ENCODE data around the gene POLR1F. TPM values are rescaled to one million over a fixed set of nuclear protein-coding genes. Genes with fewer than 3 reads are reported as not detected.

Gene POLR1F
- total and polyA plus RNA-seq, 4 donors, result 5.7 to 16.4 (median 8.8) TPM

GRCh38 chr7:19749658-19750057 lies 40.8 kb upstream of the POLR1F start:
- 72 to 83% methylated on average over 4 of the region's 4 CpGs for WGBS, 2 donors
- H3K27ac ChIP-seq (ENCODE audit: low read depth in 1 of 2, low read length in 1 of 2), result no peak overlapping the region
- H3K27me3 ChIP-seq (ENCODE audit: control insufficient read depth in 3 of 3, insufficient read depth in 3 of 3, low read length in 2 of 3), result no peaks in the 10 kb centered on the region
- H3K9me3 ChIP-seq (ENCODE audit: control insufficient read depth in 4 of 4, insufficient read depth in 3 of 4, low read length in 3 of 4), result no peaks in the 10 kb centered on the region
- H3K9ac ChIP-seq (ENCODE audit: insufficient read depth in 1 of 2, low read length in 2 of 2), result no peak overlapping the region
- no peak for DNase-seq
- ATAC-seq (ENCODE audit: insufficient read depth, low FRiP score), result no peak
- no peak overlapping the region for H3K4me3 ChIP-seq
- TF ChIP-seq, protein P1, sequence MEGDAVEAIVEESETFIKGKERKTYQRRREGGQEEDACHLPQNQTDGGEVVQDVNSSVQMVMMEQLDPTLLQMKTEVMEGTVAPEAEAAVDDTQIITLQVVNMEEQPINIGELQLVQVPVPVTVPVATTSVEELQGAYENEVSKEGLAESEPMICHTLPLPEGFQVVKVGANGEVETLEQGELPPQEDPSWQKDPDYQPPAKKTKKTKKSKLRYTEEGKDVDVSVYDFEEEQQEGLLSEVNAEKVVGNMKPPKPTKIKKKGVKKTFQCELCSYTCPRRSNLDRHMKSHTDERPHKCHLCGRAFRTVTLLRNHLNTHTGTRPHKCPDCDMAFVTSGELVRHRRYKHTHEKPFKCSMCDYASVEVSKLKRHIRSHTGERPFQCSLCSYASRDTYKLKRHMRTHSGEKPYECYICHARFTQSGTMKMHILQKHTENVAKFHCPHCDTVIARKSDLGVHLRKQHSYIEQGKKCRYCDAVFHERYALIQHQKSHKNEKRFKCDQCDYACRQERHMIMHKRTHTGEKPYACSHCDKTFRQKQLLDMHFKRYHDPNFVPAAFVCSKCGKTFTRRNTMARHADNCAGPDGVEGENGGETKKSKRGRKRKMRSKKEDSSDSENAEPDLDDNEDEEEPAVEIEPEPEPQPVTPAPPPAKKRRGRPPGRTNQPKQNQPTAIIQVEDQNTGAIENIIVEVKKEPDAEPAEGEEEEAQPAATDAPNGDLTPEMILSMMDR (IDR thresholded peaks at IDR 0.05; ENCODE audit: control extremely low read depth, extremely low read depth), result no peak
- no peaks in the 10 kb centered on the region for H3K4me1 ChIP-seq (ENCODE audit: control insufficient read depth in 5 of 5, insufficient read depth in 5 of 5, low read length in 5 of 5)
- H3K36me3 ChIP-seq (ENCODE audit: control insufficient read depth in 4 of 4, insufficient read depth in 4 of 4, low read length in 4 of 4), result no peaks in the 10 kb centered on the region

- DNase-seq (peak in 2 of 3 donors; percentile 42 to 50), ATAC-seq (ENCODE audit: insufficient read depth, low FRiP score) (no peak)
- Histone ChIP-seq H3K27me3 (ENCODE audit: control insufficient read depth in 3 of 3, insufficient read depth in 3 of 3, low read length in 2 of 3) (no peaks in the 10 kb centered on the region), H3K9me3 (ENCODE audit: control insufficient read depth in 4 of 4, insufficient read depth in 3 of 4, low read length in 3 of 4) (no peaks in the 10 kb centered on the region), H3K9ac (ENCODE audit: insufficient read depth in 1 of 2, low read length in 2 of 2) (peak overlapping the region in 1 of 2 donors; percentile 28), H3K4me1 (ENCODE audit: control insufficient read depth in 5 of 5, insufficient read depth in 5 of 5, low read length in 5 of 5) (no peaks in the 10 kb centered on the region), H3K4me3 (no peak overlapping the region), H3K36me3 (ENCODE audit: control insufficient read depth in 4 of 4, insufficient read depth in 4 of 4, low read length in 4 of 4) (no peaks in the 10 kb centered on the region), H3K27ac (ENCODE audit: low read depth in 1 of 2, low read length in 1 of 2) (no peak overlapping the region)
- WGBS, 2 donors, result 32 to 43% methylated on average over 4 of the region's 4 CpGs
- TF ChIP-seq, protein P1 (IDR thresholded peaks at IDR 0.05; ENCODE audit: control extremely low read depth, extremely low read depth), result no peak
These were observed 39.0 kb upstream of the POLR1F start for GRCh38 chr7:19747740-19748339.

DNA sequence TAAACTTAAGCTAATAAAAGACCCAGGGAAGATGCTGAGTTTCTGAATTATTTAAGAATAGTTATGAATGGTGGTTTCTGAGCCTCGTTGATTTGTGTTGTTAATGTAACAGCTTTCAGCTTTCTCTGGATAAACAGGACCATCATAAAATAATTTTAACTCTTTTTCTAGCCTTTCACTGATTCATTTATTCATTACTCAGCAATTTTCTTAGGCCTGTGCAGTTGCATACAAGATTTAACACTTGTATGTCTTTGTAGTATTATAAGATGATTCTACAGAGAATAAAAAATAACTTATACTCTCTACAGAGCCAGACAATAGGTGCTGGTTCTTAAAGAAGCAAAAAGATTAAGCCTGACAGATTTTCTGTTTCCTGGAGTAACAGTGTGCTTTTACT lies 35.2 kb upstream of the POLR1F start:
- TF ChIP-seq, protein P1 (IDR thresholded peaks at IDR 0.05; ENCODE audit: control extremely low read depth, extremely low read depth), result no peak
- DNase-seq (no peak), ATAC-seq (ENCODE audit: insufficient read depth, low FRiP score) (no peak)
- Histone ChIP-seq H3K9ac (ENCODE audit: insufficient read depth in 1 of 2, low read length in 2 of 2) (no peak overlapping the region), H3K4me1 (ENCODE audit: control insufficient read depth in 5 of 5, insufficient read depth in 5 of 5, low read length in 5 of 5) (no peaks in the 10 kb centered on the region), H3K27ac (ENCODE audit: low read depth in 1 of 2, low read length in 1 of 2) (no peak overlapping the region), H3K9me3 (ENCODE audit: control insufficient read depth in 4 of 4, insufficient read depth in 3 of 4, low read length in 3 of 4) (no peaks in the 10 kb centered on the region), H3K36me3 (ENCODE audit: control insufficient read depth in 4 of 4, insufficient read depth in 4 of 4, low read length in 4 of 4) (no peaks in the 10 kb centered on the region), H3K27me3 (ENCODE audit: control insufficient read depth in 3 of 3, insufficient read depth in 3 of 3, low read length in 2 of 3) (no peaks in the 10 kb centered on the region), H3K4me3 (no peak overlapping the region)
- WGBS, 2 donors, result 54 to 68% methylated on average over 1 of the region's 1 CpG

GRCh38 chr7:19728716-19729115 lies 19.9 kb upstream of the POLR1F start:
- peaks cover 0 to 2% (median 0%) of the 10 kb centered on the region in 3 donors for H3K27me3 ChIP-seq (ENCODE audit: control insufficient read depth in 3 of 3, insufficient read depth in 3 of 3, low read length in 2 of 3)
- H3K9me3 ChIP-seq (ENCODE audit: control insufficient read depth in 4 of 4, insufficient read depth in 3 of 4, low read length in 3 of 4), result no peaks in the 10 kb centered on the region
- no peak overlapping the region for H3K9ac ChIP-seq (ENCODE audit: insufficient read depth in 1 of 2, low read length in 2 of 2)
- no peaks in the 10 kb centered on the region for H3K36me3 ChIP-seq (ENCODE audit: control insufficient read depth in 4 of 4, insufficient read depth in 4 of 4, low read length in 4 of 4)
- 81 to 95% methylated on average over 3 of the region's 3 CpGs for WGBS, 2 donors
- H3K4me1 ChIP-seq (ENCODE audit: control insufficient read depth in 5 of 5, insufficient read depth in 5 of 5, low read length in 5 of 5), result no peaks in the 10 kb centered on the region
- H3K4me3 ChIP-seq, result no peak overlapping the region
- ATAC-seq (ENCODE audit: insufficient read depth, low FRiP score) (no peak), DNase-seq (no peak)
- TF ChIP-seq, protein P1 (IDR thresholded peaks at IDR 0.05; ENCODE audit: control extremely low read depth, extremely low read depth), result no peak
- no peak overlapping the region for H3K27ac ChIP-seq (ENCODE audit: low read depth in 1 of 2, low read length in 1 of 2)

Data from lung (tissue), 12 donors.